ENCODE measurements around the gene CRACR2A.

GRCh38 chr12:3568695-3569094 lies 184.2 kb downstream of the CRACR2A start:
- TF ChIP-seq POLR2A (IDR thresholded peaks at IDR 0.05; ENCODE audit: low read depth, low read length) (no peak), POLR2AphosphoS5 (IDR thresholded peaks at IDR 0.05; ENCODE audit: low read depth, low read length) (no peak)
